DOHH2 (cell line): ENCODE data around the gene PHF21A.

Experiments
- EZH2phosphoT487 ChIP-seq: fragments of 200-600 bp; sonication (generic); IDR thresholded peaks from 2 replicates; pipeline ENCODE4 v1.6.1; 2017; ENCODE audit warnings: borderline replicate concordance, mild to moderate bottlenecking, antibody characterized with exemption, low read length, moderate library complexity, mixed read lengths
- TF ChIP-seq, protein P1 (sequence below): fragments of 200-600 bp; sonication (generic); IDR thresholded peaks from one replicate; pipeline ENCODE4 v1.5.1; 2014; ENCODE audit warnings: antibody characterized with exemption, mild to moderate bottlenecking, low read depth, low read length; ENCODE audit not compliant: poor library complexity, severe bottlenecking

DNA sequence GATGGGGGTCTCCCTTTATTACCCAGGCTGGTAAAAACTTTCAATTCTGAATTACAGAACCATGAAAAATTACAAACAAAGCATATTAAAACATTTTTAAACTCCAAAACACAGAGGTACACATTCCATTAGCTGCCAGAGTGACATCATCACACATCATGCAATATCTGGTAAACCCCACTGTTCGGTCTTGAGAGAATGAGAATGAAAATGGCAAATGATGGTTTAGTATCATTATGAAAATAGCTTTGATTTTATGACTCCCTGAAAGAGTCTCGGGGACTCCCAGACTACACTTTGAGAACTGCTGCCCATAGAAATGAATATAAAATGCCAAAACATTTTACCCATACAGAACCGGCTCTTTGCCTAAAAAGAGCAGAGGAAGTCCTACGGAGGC, 180.0 kb downstream of the PHF21A start:
- TF ChIP-seq, protein P1, sequence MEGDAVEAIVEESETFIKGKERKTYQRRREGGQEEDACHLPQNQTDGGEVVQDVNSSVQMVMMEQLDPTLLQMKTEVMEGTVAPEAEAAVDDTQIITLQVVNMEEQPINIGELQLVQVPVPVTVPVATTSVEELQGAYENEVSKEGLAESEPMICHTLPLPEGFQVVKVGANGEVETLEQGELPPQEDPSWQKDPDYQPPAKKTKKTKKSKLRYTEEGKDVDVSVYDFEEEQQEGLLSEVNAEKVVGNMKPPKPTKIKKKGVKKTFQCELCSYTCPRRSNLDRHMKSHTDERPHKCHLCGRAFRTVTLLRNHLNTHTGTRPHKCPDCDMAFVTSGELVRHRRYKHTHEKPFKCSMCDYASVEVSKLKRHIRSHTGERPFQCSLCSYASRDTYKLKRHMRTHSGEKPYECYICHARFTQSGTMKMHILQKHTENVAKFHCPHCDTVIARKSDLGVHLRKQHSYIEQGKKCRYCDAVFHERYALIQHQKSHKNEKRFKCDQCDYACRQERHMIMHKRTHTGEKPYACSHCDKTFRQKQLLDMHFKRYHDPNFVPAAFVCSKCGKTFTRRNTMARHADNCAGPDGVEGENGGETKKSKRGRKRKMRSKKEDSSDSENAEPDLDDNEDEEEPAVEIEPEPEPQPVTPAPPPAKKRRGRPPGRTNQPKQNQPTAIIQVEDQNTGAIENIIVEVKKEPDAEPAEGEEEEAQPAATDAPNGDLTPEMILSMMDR = no peak
- TF ChIP-seq EZH2phosphoT487 = no peak
